LNCaP clone FGC (cell line): ENCODE measurements around the gene LCN9.

ENCODE experiments used
- DNase-seq: peaks from one replicate; pipeline ENCODE4 v3.0.0-alpha.2; 2011; ENCODE audit warnings: low read depth
- H3K4me3 ChIP-seq: 2 replicates; pipeline ENCODE4 v1.5.1; 2011; ENCODE audit warnings: mild to moderate bottlenecking, low read depth, low read length, control low read depth
- TF ChIP-seq, protein P1 (sequence below): IDR thresholded peaks from 2 replicates; pipeline ENCODE4 v1.5.1; 2012; ENCODE audit warnings: mild to moderate bottlenecking; ENCODE audit not compliant: control insufficient read depth, insufficient read depth; ENCODE audit errors: extremely low read depth

Gene LCN9

DNA sequence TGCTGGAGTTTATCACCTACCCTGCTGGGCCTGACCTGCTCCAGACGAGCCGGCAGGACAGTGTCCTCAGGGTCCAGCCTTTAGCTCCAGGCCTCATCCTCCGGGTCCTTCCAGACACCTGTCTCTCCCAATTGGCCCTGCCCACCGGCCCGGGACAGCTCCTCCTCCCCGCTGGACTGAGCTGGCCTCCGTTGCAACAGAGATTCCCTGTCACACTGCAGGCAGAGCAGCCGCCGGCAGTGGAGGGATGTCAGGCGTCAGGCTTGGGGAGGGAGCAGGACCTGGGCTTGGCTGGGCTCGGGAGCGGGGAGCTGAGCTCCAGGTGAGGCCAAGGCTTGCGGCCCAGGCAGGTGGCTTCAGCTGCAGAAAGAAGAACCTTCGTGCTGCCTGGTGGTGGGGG, 40.6 kb downstream of the LCN9 start:
- TF ChIP-seq, protein P1, sequence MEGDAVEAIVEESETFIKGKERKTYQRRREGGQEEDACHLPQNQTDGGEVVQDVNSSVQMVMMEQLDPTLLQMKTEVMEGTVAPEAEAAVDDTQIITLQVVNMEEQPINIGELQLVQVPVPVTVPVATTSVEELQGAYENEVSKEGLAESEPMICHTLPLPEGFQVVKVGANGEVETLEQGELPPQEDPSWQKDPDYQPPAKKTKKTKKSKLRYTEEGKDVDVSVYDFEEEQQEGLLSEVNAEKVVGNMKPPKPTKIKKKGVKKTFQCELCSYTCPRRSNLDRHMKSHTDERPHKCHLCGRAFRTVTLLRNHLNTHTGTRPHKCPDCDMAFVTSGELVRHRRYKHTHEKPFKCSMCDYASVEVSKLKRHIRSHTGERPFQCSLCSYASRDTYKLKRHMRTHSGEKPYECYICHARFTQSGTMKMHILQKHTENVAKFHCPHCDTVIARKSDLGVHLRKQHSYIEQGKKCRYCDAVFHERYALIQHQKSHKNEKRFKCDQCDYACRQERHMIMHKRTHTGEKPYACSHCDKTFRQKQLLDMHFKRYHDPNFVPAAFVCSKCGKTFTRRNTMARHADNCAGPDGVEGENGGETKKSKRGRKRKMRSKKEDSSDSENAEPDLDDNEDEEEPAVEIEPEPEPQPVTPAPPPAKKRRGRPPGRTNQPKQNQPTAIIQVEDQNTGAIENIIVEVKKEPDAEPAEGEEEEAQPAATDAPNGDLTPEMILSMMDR, result no peak

DNA sequence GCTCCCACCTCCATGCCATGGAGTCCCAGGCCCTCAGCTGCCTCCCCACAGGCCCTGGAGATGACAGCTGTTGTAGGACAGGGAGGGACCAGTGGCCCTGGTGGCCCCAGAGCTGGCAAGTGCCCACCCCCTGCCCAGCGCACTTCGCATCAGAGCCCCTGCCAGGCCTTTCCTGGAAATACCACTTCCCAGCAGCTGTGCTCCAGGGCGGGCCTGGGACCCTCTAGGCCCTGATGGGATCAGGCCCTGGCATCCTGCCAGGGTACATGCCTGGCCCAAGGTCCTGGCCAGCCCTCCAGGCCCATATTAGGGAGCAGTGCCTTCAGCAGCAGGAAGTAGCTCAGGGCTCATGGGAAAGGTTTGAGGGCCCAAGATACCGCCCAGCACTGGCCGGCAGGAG, 41.4 kb downstream of the LCN9 start:
- no peak overlapping the region for H3K4me3 ChIP-seq
- TF ChIP-seq, protein P1, result no peak
- no peak for DNase-seq

More for the DNA sequence above, 40.6 kb downstream of the LCN9 start:
- no peak for DNase-seq
- H3K4me3 ChIP-seq, result no peak overlapping the region

DNA sequence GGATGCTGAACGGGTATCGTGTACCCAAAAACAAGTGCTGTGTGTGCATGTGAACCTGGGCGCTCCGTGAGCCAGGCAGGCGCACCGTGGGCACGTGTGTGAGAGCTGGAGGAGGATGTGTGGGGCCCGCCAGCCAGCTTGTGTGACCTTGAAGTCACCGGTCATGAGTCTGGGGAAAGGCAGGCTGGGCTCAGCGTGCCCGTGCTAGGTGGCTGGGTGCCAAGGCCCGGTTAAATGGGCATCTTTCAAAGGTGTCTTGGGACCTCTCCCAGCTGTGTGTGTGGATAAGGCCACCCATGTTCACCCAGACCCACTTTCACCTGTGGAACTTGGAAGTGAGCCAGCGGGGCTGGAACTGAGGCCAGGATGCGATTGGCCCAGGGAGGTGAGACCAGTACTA, 42.3 kb downstream of the LCN9 start:
- DNase-seq, result no peak
- H3K4me3 ChIP-seq, result no peak overlapping the region
- TF ChIP-seq, protein P1, result no peak

DNA sequence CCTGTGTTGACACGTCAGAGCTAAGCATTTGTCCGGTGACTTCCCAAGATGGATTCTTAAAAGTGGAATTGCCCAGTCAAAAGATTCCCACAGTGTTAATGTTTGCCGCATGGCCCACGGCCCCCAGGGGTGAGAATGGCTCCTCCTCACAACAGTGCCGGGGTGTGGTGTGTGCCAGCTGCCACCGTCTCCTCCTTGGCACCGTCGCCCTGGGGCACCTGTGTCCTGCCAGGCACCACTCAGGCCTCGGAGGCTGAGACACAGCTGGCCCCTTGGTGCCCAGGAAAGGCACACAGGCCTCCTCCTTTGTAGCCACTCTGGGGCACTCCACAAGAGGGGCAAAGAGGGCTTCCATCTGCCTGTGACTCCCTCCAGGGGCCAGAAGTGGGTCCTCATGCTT, 43.2 kb downstream of the LCN9 start:
- no peak overlapping the region for H3K4me3 ChIP-seq
- DNase-seq, result no peak
- TF ChIP-seq, protein P1, result no peak

DNA sequence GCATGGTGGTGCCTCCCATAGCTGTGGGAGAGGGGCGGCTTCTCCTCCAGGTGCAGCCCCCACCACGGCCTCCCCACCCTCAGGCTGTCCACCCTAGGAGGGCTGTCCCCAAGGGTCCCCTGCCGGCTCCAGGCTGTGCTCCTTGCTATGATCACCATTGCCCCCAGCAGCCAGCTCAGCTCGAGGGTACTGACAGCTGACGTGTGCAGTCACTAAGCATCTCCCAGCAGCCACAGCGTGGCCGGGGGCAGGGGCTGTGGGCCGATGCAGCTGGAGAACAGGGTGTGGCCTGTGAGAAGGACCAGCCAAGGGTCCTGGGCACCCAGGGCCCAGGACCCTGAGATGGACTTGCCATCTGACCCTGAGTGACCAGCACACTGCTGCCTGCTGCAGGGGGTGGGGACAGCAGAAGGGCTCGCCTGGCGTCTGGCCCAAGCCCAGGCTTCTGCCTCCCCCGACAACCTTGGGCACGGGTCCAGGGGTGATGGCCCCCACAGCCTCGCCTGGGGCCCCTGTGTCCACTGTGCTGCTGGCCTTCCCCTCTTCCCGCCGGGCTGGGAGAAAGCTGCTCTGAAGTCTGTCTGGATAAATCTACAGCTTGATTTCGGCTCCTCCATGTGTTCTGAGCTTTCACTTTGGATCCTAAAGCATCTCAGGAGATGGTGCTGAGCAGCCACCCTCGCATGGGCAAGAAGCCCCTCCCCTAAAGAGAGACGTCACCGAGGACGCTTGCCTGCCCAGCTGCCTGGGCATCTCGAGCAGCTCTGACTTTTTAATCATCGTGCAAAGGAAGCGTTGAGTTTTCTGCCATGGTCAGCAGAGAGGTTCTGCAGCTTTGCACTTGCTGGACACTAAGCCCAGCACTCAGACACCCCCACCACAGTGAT, 44.4 kb downstream of the LCN9 start:
- no peak overlapping the region for H3K4me3 ChIP-seq
- TF ChIP-seq, protein P1, result no peak
- DNase-seq, result no peak

DNA sequence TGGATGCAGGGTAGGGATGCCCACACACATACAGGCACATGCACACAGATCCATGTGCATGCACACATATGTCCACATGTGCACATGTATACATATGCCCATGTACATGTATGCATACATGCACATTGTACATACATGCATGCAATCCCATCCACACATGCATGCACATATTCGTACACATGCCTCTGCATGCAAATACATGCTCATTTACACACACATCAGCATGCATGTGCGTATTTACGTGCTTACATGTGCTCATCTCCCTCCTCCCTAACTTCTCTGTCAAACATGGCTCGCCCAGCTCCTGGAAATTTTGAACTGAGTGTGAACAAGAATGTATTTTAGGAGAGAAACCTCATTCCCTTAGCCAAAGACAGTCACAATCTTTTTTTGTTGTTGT, 45.1 kb downstream of the LCN9 start:
- H3K4me3 ChIP-seq, result no peak overlapping the region
- TF ChIP-seq, protein P1, result no peak
- DNase-seq, result no peak

DNA sequence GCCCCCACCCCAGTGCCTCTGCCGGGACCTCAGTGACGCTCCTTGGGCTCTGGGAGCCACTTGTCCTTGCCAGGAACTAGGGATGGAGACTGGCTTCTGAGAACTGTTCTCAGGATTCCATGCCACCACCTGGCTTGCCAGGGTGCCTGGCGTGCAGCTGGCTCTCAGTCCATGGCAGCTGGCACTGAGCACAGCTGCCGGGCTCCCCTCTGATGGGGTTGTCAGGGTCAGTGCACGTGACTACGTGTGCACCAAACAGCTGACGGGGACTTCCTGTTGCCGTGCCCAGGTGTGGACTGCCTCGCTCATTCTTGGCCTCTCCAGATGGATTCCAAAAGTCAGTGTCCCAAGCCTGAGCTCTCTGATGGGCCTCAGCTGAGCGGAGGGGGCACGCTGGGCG, 48.3 kb downstream of the LCN9 start:
- TF ChIP-seq, protein P1, result no peak
- no peak overlapping the region for H3K4me3 ChIP-seq
- DNase-seq, result no peak
